WI38 (cell line): ENCODE data around the gene CREBRF.
"Not testable (repeated sequence)": the region's sequence is repeated elsewhere in the genome, so short reads cannot be mapped to it uniquely, and the experiment has no call there.

Source experiments
- H3K4me3 ChIP-seq: 2 replicates; pipeline ENCODE4 v1.5.1; 2011; ENCODE audit warnings: low read depth, mild to moderate bottlenecking, control low read depth, low read length
- CTCF ChIP-seq: IDR thresholded peaks from 2 replicates; pipeline ENCODE4 v1.5.1; 2012; ENCODE audit warnings: low read depth, mild to moderate bottlenecking, control low read depth, low read length

Gene CREBRF

GRCh38 chr5:173015192-173015591, 41.0 kb upstream of the CREBRF start:
- TF ChIP-seq CTCF: no peak
- no peak overlapping the region for H3K4me3 ChIP-seq

- no peak for TF ChIP-seq CTCF
- H3K4me3 ChIP-seq: no peak overlapping the region
Measured at GRCh38 chr5:173015598-173016455, 40.3 kb upstream of the CREBRF start.

GRCh38 chr5:173016598-173017046, 39.5 kb upstream of the CREBRF start:
- H3K4me3 ChIP-seq: no peak overlapping the region
- TF ChIP-seq CTCF: no peak

- not testable (repeated sequence) for H3K4me3 ChIP-seq
Measured at GRCh38 chr5:173017087-173017486, 39.1 kb upstream of the CREBRF start.

- H3K4me3 ChIP-seq: no peak overlapping the region
- TF ChIP-seq CTCF: no peak
Measured at GRCh38 chr5:173018358-173018757, 37.8 kb upstream of the CREBRF start.

- H3K4me3 ChIP-seq: no peak overlapping the region
- no peak for TF ChIP-seq CTCF
Measured at GRCh38 chr5:173020154-173020581, 36.0 kb upstream of the CREBRF start.

GRCh38 chr5:173020643-173021042, 35.5 kb upstream of the CREBRF start:
- no peak for TF ChIP-seq CTCF

GRCh38 chr5:173025651-173026050, 30.5 kb upstream of the CREBRF start:
- TF ChIP-seq CTCF: no peak
- no peak overlapping the region for H3K4me3 ChIP-seq

More at GRCh38 chr5:173020643-173021042, 35.5 kb upstream of the CREBRF start:
- no peak overlapping the region for H3K4me3 ChIP-seq
